ENCODE data around the gene FOXL2NB.
A peak's percentile ranks its signal among the peaks of the same experiment; 100 is the strongest.

The FOXL2NB gene

DNA sequence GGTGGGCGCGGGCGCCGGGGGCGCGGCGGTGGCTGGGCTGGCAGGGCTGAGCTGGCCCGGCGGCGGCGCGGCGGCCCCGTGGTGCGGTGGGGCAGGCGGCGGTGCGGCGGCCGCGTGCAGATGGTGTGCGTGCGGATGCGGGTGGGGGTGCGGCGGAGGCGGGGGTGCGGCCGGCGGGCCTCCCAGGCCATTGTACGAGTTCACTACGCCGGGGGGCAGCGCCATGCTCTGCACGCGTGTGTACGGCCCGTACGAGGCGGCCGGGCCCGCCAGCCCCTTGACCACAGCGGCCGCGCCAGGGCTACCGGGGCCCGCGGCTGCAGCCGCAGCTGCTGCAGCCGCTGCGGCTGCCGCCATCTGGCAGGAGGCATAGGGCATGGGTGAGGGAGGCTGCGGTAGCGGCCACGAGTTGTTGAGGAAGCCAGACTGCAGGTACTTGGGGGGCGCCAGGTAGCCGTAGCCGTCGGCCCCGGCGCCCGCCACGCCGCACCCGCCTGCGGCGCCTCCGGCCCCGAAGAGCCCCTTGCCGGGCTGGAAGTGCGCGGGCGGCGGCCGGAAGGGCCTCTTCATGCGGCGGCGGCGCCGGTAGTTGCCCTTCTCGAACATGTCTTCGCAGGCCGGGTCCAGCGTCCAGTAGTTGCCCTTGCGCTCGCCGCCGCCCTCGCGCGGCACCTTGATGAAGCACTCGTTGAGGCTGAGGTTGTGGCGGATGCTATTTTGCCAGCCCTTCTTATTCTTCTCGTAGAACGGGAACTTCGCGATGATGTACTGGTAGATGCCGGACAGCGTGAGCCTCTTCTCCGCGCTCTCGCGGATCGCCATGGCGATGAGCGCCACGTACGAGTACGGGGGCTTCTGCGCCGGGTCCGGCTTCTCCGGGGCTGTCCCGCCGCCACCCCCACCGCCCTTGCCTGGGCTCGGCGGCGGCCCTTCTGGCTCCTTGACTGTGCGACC is 1.0 kb upstream of the FOXL2NB start:
- peak; percentile 79 for DNase-seq

DNA sequence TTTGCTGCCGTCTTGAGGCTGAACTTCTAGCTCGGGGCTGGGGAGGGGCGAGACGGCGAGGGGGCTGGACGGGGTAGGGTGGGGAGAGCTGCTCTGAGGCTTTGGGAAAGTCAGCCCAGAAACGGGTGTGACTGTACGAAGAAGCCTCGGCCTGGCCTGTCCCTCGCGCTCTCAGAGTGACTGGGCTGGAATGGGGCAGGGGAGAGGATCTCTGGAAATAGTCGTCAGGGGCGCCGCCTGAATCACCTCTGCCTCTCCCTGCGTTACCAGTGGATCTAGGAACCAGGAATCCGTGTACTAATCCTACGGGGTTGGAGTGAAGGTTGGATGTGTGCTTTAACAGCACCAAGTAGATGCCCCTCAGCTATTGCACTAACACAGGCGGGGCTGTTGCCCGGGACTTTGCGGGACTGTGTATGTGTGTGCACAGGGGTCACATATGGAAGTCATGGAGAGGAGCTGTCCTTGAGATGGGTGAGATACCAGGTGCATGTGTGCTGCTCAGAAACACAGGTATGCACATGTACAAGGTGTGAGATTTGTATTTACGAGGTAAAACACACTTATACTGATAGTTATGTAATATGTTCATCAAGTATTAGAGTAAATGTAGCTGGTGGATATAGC is 591 bp downstream of the FOXL2NB start:
- no peak for DNase-seq

- no peak for DNase-seq
These were observed 1.5 kb downstream of the FOXL2NB start for GRCh38 chr3:138948371-138949001.

GRCh38 chr3:138949002-138949418 is 2.0 kb downstream of the FOXL2NB start:
- no peak for DNase-seq

GRCh38 chr3:138949445-138950005 is 2.5 kb downstream of the FOXL2NB start:
- DNase-seq, result no peak

- DNase-seq, result peak; percentile 37
These were observed 3.1 kb downstream of the FOXL2NB start for GRCh38 chr3:138950006-138950644.

GRCh38 chr3:138950701-138951100 is 3.7 kb downstream of the FOXL2NB start:
- DNase-seq, result no peak

DNA sequence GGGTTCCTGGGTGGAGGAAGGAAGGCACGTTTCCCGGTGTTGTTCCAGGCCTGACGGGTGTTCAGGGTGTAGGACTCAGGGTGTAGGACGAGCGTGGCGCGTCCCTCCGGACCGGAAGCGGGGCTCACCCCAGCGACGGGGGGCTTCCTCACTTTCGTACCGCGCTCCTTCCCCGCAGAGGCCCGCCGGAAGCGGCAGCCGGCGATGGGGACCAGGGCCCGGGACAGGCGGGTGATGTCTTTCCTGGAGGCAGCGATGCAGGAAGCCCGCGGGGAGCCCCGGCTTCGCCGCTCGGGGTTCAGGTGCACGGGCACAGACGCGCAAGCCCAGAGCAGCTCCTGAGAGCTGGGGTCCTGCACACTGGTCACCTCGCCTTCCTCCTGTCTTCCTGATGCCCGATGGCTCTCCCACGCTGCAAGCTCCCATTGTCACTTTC is 13.4 kb downstream of the FOXL2NB start:
- no peak for DNase-seq

DNA sequence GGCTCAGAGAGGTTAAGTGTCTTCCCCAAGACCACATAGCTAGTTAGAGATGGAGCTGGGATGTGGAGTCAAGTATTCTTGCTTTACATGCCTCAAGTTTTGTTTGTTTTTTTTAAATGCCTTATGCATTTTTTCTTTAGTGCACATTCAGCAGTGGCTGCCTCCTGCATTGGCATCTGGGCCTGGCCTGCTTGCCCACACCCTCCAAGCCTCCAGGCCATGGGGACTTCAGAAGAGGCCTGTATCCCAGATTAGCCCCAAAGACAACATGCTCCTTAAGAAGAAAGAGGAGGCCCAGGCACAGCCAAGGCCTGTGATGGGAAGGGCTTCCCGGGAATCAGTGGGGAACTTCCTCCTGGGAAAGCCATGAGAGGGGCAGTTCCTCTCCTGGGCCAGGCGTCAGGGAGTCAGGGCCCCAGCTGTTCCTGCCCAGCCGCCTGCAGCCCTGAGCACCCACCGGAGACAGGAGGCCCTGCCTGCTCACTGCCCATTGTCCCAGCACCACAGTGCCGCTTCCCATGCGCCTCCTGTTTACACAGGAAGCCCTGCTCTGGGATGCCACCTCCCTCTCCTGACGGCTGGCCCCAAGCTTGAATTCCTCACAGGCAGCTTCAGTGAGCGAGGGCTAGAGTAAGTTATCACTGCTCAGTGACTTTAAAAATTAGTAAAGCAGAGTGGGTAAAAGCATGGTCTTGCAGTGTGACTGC is 16.0 kb downstream of the FOXL2NB start:
- DNase-seq, result no peak

GRCh38 chr3:138964264-138964663 is 17.2 kb downstream of the FOXL2NB start:
- DNase-seq, result no peak

DNA sequence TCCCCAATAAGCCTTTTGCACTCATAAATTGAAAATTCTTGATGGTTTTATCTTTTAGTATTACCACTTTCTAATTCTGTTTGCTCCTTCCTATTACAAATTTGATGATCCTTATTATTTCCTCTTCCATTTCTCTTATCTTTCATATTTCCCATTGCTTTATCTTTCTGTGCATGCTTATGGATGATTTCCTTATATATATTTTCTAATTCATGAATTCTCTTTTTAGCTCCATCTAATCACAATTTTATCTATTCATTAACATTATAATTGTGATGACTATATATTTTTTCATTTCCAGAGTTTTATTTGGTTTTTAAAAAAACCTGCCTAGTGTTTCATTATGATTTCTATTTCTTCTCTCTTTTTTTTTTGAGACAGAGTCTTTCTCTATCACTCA is 17.9 kb downstream of the FOXL2NB start:
- DNase-seq, result no peak

- no peak for DNase-seq
These were observed 24.8 kb downstream of the FOXL2NB start for GRCh38 chr3:138971766-138972320.

- DNase-seq, result no peak
These were observed 25.9 kb downstream of the FOXL2NB start for GRCh38 chr3:138972941-138973340.

GRCh38 chr3:138974462-138974861 is 27.4 kb downstream of the FOXL2NB start:
- no peak for DNase-seq

- DNase-seq, result no peak
These were observed 28.3 kb downstream of the FOXL2NB start for GRCh38 chr3:138975351-138975750.

DNA sequence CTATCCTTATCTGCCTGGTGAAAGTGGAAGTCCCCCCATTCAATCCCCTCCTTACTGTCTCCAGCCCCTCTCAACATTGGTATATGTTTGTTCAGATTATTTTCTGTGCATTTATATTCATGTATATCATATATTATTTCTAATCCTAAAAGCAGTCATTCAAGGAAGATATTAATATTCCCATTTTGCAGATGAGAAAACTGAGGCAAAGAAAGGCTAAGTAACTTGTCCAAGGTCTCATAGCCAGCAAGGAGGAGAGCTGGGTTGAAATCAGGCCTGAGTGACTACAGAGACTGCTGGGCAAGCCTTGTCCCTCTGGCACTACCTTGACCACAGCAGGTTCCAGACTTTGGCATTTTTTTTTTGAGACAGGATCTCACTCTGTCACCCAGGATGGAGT is 29.0 kb downstream of the FOXL2NB start:
- no peak for DNase-seq

DNA sequence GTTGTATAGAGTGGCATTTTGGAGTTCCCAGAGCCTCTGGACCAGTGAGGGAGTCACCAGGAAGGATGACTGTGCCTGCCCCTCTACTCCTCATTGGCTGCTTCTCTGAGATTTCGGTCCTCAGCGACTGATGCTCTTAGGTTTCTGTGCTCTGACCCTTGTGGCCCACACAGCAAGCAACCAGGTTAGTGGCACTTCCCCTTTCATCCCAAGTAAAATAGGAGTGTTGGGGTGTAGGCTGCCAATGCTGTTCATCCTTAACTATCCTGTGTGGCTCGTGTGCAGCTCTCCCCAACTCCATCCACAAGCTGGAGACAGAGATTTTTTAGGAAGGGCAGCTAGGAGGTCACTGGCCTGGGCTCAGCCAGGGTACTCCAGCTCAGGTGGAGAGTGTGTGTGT is 37.8 kb downstream of the FOXL2NB start:
- no peak for DNase-seq

DNA sequence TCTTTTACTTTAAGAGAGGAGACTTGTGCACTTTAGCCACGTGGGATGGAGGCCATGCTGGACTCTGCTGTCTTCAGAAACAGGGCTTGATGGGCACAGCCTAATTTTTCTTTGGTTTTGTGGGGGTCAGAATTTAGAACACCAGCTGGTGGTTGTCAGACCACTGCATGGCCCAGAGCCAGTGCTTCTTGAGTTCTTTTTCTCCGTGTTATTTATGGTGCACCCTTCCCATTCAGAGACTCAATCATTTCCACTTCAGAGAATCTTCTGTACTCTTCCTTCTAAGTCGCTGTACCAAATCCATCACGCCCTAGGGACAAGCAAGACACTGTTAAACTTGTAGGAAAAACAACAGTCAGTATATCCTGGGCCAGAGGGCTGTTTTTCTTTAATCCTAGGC is 38.9 kb downstream of the FOXL2NB start:
- no peak for DNase-seq

DNA sequence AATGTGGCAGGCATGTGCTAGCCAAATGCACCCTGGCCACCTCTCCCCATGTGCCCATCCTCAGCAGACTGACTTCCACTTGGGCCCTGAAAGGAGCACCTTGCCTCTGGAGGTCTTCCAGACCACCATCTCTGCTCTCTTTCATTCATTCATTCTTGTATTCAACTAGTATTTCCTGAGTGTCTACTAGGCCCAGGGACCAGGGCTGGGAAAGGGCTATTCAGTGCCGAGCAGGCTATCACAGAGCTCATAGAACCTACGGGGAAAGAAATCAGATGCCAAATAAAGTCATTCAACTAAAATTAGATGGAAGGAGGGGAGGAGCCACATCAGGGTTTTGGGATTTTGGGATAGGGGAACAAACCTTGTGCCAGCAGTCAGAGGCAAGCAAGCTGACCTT is 40.2 kb downstream of the FOXL2NB start:
- no peak for DNase-seq

DNA sequence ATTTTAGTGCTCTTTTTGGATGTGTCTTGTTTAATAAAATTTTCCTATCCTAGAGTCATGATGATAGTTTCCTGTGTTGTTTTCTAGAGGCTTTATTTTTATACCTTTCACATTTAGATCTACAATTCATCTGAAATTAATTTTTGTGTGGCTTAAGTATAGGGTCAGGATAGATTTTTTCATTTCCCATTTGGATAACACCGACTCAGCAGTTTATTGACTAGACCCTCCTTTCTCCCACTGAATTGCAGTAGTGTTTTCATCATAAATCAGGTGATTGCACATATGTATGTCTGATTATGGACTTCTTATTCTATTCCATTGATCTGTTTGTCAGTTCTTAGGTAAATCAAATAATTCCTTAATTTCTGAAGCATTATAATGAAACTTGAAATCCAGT is 48.7 kb downstream of the FOXL2NB start:
- no peak for DNase-seq
